ENCODE results near the gene PUS1.

The PUS1 gene

DNA sequence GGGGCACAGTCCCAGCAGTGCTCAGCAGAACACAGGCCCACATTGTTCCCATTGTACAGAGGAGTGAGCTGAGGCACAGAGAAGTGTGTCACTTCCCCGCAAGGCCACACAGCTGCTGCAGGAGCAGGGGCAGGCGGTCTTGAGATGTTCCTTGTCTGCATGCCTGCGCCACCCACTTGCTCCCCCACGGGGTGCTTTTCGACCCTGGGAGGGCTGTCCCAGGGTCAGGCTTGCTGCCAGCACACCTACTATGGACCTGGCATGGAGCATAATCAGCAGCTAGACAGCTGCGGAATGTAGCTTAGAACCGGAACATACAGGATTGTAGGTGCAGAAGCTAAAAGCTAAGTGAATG, 12.9 kb downstream of the PUS1 start:
- no peak overlapping the region for H3K27ac ChIP-seq
- no peak for TF ChIP-seq CTCF (IDR thresholded peaks at IDR 0.05)
- no peaks in the 10 kb centered on the region for H3K27me3 ChIP-seq (ENCODE audit: control insufficient read depth, insufficient read depth, low read length)
- no peaks in the 10 kb centered on the region for H3K9me3 ChIP-seq (ENCODE audit: control insufficient read depth, low read length)
- no peak overlapping the region for H3K4me3 ChIP-seq (ENCODE audit: low read depth, low read length)
- no peak overlapping the region for H3K9ac ChIP-seq
- H3K4me1 ChIP-seq: no peaks in the 10 kb centered on the region
- H3K4me2 ChIP-seq (ENCODE audit: low read length): no peak overlapping the region
- no peaks in the 10 kb centered on the region for H3K36me3 ChIP-seq (ENCODE audit: control insufficient read depth, insufficient read depth, low read length)
- no peaks in the 10 kb centered on the region for H3K79me2 ChIP-seq
- no peak overlapping the region for H2AFZ ChIP-seq

- no peak overlapping the region for H2AFZ ChIP-seq
- H3K36me3 ChIP-seq (ENCODE audit: control insufficient read depth, insufficient read depth, low read length): no peaks in the 10 kb centered on the region
- H3K9me3 ChIP-seq (ENCODE audit: control insufficient read depth, low read length): no peaks in the 10 kb centered on the region
- no peaks in the 10 kb centered on the region for H3K79me2 ChIP-seq
- H3K27ac ChIP-seq: no peak overlapping the region
- no peaks in the 10 kb centered on the region for H3K27me3 ChIP-seq (ENCODE audit: control insufficient read depth, insufficient read depth, low read length)
- H3K4me2 ChIP-seq (ENCODE audit: low read length): no peak overlapping the region
- H3K9ac ChIP-seq: no peak overlapping the region
- no peak for TF ChIP-seq CTCF (IDR thresholded peaks at IDR 0.05)
- H3K4me1 ChIP-seq: no peaks in the 10 kb centered on the region
- no peak overlapping the region for H3K4me3 ChIP-seq (ENCODE audit: low read depth, low read length)
These were observed 13.6 kb downstream of the PUS1 start for GRCh38 chr12:131942671-131943070.

DNA sequence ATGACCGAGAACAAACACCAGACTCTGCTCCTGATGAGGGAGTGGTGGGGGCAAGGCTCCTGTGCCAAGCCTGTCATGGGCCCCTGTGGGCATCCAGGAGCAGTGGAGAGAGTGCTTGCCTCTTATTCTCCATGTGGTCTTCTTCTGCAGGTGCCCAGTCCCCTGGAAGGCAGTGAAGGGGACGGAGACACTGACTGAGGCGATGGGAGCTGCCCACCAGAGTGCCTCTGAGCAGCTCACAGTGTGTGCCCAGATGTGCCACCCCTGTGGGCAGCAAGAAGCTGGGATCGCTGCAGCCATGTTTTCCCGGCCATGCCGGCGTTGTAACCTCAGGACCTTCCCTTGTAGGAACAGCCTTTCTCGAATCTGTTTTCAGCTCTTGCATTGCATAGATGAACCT, 14.3 kb downstream of the PUS1 start:
- no peaks in the 10 kb centered on the region for H3K79me2 ChIP-seq
- no peak overlapping the region for H3K9ac ChIP-seq
- no peak for TF ChIP-seq CTCF (IDR thresholded peaks at IDR 0.05)
- H3K4me2 ChIP-seq (ENCODE audit: low read length): no peak overlapping the region
- no peak overlapping the region for H3K27ac ChIP-seq
- no peaks in the 10 kb centered on the region for H3K4me1 ChIP-seq
- no peaks in the 10 kb centered on the region for H3K27me3 ChIP-seq (ENCODE audit: control insufficient read depth, insufficient read depth, low read length)
- H3K36me3 ChIP-seq (ENCODE audit: control insufficient read depth, insufficient read depth, low read length): no peaks in the 10 kb centered on the region
- no peaks in the 10 kb centered on the region for H3K9me3 ChIP-seq (ENCODE audit: control insufficient read depth, low read length)
- no peak overlapping the region for H2AFZ ChIP-seq
- no peak overlapping the region for H3K4me3 ChIP-seq (ENCODE audit: low read depth, low read length)

- TF ChIP-seq CTCF (IDR thresholded peaks at IDR 0.05): no peak
- no peaks in the 10 kb centered on the region for H3K36me3 ChIP-seq (ENCODE audit: control insufficient read depth, insufficient read depth, low read length)
- no peaks in the 10 kb centered on the region for H3K79me2 ChIP-seq
- no peaks in the 10 kb centered on the region for H3K9me3 ChIP-seq (ENCODE audit: control insufficient read depth, low read length)
- H2AFZ ChIP-seq: no peak overlapping the region
- H3K4me3 ChIP-seq (ENCODE audit: low read depth, low read length): no peak overlapping the region
- no peaks in the 10 kb centered on the region for H3K27me3 ChIP-seq (ENCODE audit: control insufficient read depth, insufficient read depth, low read length)
- no peak overlapping the region for H3K4me2 ChIP-seq (ENCODE audit: low read length)
- H3K27ac ChIP-seq: no peak overlapping the region
- H3K9ac ChIP-seq: no peak overlapping the region
- H3K4me1 ChIP-seq: no peaks in the 10 kb centered on the region
These were observed 14.8 kb downstream of the PUS1 start for GRCh38 chr12:131943876-131944275.

DNA sequence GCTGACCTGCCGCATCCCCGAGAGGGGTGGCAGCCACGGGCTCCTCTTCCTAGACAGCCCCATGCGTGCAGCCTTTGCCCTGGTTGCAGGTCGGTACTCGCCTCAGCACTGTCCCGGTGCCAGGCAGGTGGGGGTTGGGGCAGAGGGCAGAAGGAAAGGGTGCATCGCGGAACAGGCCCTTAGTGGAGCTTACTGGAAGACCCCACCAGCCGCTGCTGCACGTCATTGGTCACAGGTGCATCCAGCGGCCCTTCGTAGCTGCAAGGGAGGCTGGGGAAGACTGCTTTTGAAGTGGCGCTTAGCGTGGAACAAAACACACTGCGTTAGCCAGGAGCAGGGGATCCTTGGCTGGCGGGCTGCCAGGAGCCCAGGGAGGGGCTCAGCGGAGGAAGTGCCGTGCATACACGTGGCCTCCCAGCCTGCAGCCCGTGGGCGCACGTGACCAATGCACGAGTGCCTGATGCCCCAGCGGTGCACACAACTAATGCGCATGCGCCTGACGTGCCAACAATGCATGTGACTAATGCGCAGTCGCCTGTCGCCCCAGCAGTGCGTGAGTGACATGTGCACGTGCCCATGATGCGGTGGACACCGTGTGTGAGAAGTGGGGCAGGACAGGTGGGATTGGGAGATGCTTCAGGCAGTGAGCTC, 15.7 kb downstream of the PUS1 start:
- no peak for TF ChIP-seq CTCF (IDR thresholded peaks at IDR 0.05)

More for the DNA sequence above, 15.7 kb downstream of the PUS1 start:
- Histone ChIP-seq H3K27ac (no peak overlapping the region), H3K9ac (no peak overlapping the region), H3K27me3 (ENCODE audit: control insufficient read depth, insufficient read depth, low read length) (no peaks in the 10 kb centered on the region), H2AFZ (no peak overlapping the region), H3K4me1 (no peaks in the 10 kb centered on the region), H3K79me2 (no peaks in the 10 kb centered on the region), H3K4me2 (ENCODE audit: low read length) (no peak overlapping the region), H3K36me3 (ENCODE audit: control insufficient read depth, insufficient read depth, low read length) (no peaks in the 10 kb centered on the region), H3K9me3 (ENCODE audit: control insufficient read depth, low read length) (no peaks in the 10 kb centered on the region), H3K4me3 (ENCODE audit: low read depth, low read length) (no peak overlapping the region)
